Panc1 (cell line): ENCODE results near the gene TMEM117. TPM values are rescaled to one million over a fixed set of nuclear protein-coding genes. Genes with fewer than 3 reads are reported as not detected.

Experiments
- ATAC-seq: fragments of 200-7000 bp; cut with Tn5 transposase; 2 replicates; pipeline ENCODE4 v1.9.1; 2020; ENCODE audit warnings: mild to moderate bottlenecking, moderate library complexity
- BruUV-seq: library from RNA; stranded (reverse); fragments of 400-500 nt; replicated peaks from 2 replicates; lab custom pipeline; 2021; lab: Mats Ljungman, UMichigan
- CTCF ChIA-PET: fragments of 300-600 bp; sonication (Branson Sonifier 250); formaldehyde crosslinking; loops from one replicate; lab custom pipeline; 2022; ENCODE audit warnings: antibody characterized with exemption; lab: Charles Lee
- POLR2A ChIA-PET: fragments of 300-600 bp; sonication (Branson Sonifier 250); formaldehyde crosslinking; loops from one replicate; lab custom pipeline; 2022; ENCODE audit warnings: antibody characterized with exemption; lab: Charles Lee
- DNase-seq: peaks from one replicate; pipeline ENCODE4 v3.0.0-alpha.2; 2010; ENCODE audit warnings: low read depth, low spot score
- H3K27ac ChIP-seq: 2 replicates; pipeline ENCODE4 v1.5.1; 2011; ENCODE audit warnings: mild to moderate bottlenecking, low read length, inconsistent platforms
- H3K27me3 ChIP-seq: fragments of 200-500 bp; sonication (Bioruptor generic); 2 replicates; pipeline ENCODE4 v1.6.0; 2014; ENCODE audit warnings: low read length, inconsistent platforms; ENCODE audit not compliant: control insufficient read depth, insufficient read depth
- H3K36me3 ChIP-seq: fragments of 200-500 bp; sonication (Bioruptor generic); 2 replicates; pipeline ENCODE4 v1.5.1; 2014; ENCODE audit warnings: inconsistent platforms, mild to moderate bottlenecking, low read length, moderate library complexity; ENCODE audit not compliant: control insufficient read depth, insufficient read depth
- H3K4me1 ChIP-seq: 2 replicates; pipeline ENCODE4 v1.5.1; 2011; ENCODE audit warnings: inconsistent platforms, mild to moderate bottlenecking, low read length, moderate library complexity; ENCODE audit not compliant: control insufficient read depth, insufficient read depth
- H3K4me3 ChIP-seq, 2 experiments: 2 replicates each; pipeline ENCODE4 v1.5.1; 2011 to 2012; ENCODE audit warnings: low read depth in 2 of 2, low read length in 2 of 2, mild to moderate bottlenecking in 2 of 2, inconsistent platforms in 1 of 2, moderate library complexity in 1 of 2
- H3K9me3 ChIP-seq: fragments of 200-500 bp; sonication (Bioruptor generic); 2 replicates; pipeline ENCODE4 v1.5.1; 2014; ENCODE audit warnings: low read depth, mild to moderate bottlenecking, inconsistent platforms, low read length, moderate library complexity; ENCODE audit not compliant: control insufficient read depth, insufficient read depth
- CTCF ChIP-seq: fragments of 450-650 bp; IDR thresholded peaks from 2 replicates; pipeline ENCODE4 v1.5.1; 2017; ENCODE audit warnings: mild to moderate bottlenecking
- POLR2AphosphoS5 ChIP-seq: IDR thresholded peaks from 2 replicates; pipeline ENCODE4 v1.6.1; 2012; ENCODE audit warnings: mild to moderate bottlenecking, low read depth, low read length, moderate library complexity
- SIN3A ChIP-seq: IDR thresholded peaks from 2 replicates; pipeline ENCODE4 v1.6.1; 2012; ENCODE audit warnings: low read depth, mild to moderate bottlenecking, low read length, moderate library complexity, borderline replicate concordance; ENCODE audit not compliant: insufficient read depth
- TCF7L2 ChIP-seq: IDR thresholded peaks from 2 replicates; pipeline ENCODE4 v1.6.1; 2011; ENCODE audit warnings: mild to moderate bottlenecking, low read depth, low read length, inconsistent platforms
- in situ Hi-C: cut with HindIII; loops from 2 replicates; pipeline ENCODE4 v1.10.0; 2016; ENCODE audit warnings: low sequenced_read_pairs, low pct_unique_long_range_greater_than_20kb
- intact Hi-C: fragments of 100-400 bp; cut with micrococcal nuclease; formaldehyde crosslinking; loops from one replicate; pipeline ENCODE4 v1.10.0; 2022; ENCODE audit not compliant: unreplicated experiment
- total RNA-seq: library from RNA; stranded (reverse); gene quantifications from one replicate; pipeline ENCODE4 v1.2.1, GENCODE V29; 2021; ENCODE audit not compliant: unreplicated experiment
- TF ChIP-seq, protein P1 (sequence below), 2 experiments: IDR thresholded peaks; 2 replicates each; pipeline ENCODE4 v1.6.1; 2011 to 2012; ENCODE audit warnings: low read depth in 2 of 2, control low read depth in 1 of 2, low read length in 1 of 2, mild to moderate bottlenecking in 1 of 2, moderate library complexity in 1 of 2; ENCODE audit not compliant: insufficient read depth in 1 of 2

Gene TMEM117
- total RNA-seq, 1 experiment from 2014 or later, result 5.5 TPM

DNA sequence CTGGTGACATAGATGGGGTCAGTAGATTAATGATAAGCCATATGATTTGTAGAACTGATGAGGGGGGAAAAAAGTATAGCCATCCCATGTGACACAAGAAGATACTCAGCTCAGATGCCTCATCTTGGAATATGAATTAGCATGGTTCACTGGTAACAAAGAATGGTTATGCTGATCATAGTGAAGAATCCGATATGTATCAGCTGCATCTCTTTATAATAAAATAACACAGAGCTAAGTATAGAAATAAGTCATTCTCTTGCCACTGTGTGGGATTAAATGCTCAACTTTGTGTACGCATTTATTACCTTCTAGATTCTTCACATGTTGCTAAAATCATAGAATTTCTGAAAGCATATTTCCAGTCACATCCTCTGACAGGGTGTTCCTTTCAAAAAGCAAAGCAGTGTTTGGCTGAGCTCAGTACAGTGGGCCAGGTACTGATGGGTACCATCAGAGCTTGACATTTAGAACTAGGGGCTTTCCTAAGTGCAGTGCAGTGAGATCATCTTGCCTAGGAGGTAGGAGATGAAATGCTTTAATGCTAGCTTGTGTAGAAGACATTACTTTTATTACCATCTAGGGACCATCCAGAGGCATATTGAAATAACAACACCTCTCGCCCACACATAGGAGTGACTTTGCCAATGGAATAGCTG is 256.2 kb downstream of the TMEM117 start:
- DNase-seq (no peak), ATAC-seq (no peak)
- Histone ChIP-seq H3K4me3 (no peak overlapping the region), H3K36me3 (no peaks in the 10 kb centered on the region), H3K9me3 (0 out of 2 replicates have a peak, but pooled peaks cover 2% of the 10 kb centered on the region), H3K27ac (no peak overlapping the region), H3K27me3 (no peaks in the 10 kb centered on the region), H3K4me1 (no peaks in the 10 kb centered on the region)
- ChIA-PET POLR2A (no interaction called here), CTCF (no interaction called here)
- intact Hi-C loops, result no loop called here
- in situ Hi-C loops, result no loop called here
- BruUV-seq, result no TSS peak
- TF ChIP-seq, protein P1, sequence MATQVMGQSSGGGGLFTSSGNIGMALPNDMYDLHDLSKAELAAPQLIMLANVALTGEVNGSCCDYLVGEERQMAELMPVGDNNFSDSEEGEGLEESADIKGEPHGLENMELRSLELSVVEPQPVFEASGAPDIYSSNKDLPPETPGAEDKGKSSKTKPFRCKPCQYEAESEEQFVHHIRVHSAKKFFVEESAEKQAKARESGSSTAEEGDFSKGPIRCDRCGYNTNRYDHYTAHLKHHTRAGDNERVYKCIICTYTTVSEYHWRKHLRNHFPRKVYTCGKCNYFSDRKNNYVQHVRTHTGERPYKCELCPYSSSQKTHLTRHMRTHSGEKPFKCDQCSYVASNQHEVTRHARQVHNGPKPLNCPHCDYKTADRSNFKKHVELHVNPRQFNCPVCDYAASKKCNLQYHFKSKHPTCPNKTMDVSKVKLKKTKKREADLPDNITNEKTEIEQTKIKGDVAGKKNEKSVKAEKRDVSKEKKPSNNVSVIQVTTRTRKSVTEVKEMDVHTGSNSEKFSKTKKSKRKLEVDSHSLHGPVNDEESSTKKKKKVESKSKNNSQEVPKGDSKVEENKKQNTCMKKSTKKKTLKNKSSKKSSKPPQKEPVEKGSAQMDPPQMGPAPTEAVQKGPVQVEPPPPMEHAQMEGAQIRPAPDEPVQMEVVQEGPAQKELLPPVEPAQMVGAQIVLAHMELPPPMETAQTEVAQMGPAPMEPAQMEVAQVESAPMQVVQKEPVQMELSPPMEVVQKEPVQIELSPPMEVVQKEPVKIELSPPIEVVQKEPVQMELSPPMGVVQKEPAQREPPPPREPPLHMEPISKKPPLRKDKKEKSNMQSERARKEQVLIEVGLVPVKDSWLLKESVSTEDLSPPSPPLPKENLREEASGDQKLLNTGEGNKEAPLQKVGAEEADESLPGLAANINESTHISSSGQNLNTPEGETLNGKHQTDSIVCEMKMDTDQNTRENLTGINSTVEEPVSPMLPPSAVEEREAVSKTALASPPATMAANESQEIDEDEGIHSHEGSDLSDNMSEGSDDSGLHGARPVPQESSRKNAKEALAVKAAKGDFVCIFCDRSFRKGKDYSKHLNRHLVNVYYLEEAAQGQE (IDR thresholded peaks at IDR 0.05; ENCODE audit: insufficient read depth in 1 of 2, low read depth in 2 of 2, low read length in 1 of 2), result no peak

- ATAC-seq (no peak), DNase-seq (no peak)
- H3K36me3 ChIP-seq, result no peaks in the 10 kb centered on the region
- H3K9me3 ChIP-seq, result no peaks in the 10 kb centered on the region
- no peak overlapping the region for H3K27ac ChIP-seq
- H3K27me3 ChIP-seq, result no peaks in the 10 kb centered on the region
- POLR2A ChIA-PET, result no interaction called here
- in situ Hi-C loops, result no loop called here
- CTCF ChIA-PET, result no interaction called here
- BruUV-seq, result no TSS peak
- H3K4me1 ChIP-seq, result no peaks in the 10 kb centered on the region
- intact Hi-C loops, result no loop called here
- no peak for TF ChIP-seq TCF7L2
- TF ChIP-seq POLR2AphosphoS5, result no peak
- TF ChIP-seq CTCF, result no peak
- no peak for TF ChIP-seq SIN3A
- TF ChIP-seq, protein P1 (IDR thresholded peaks at IDR 0.05; ENCODE audit: insufficient read depth in 1 of 2, low read depth in 2 of 2, low read length in 1 of 2), result no peak
- no peak overlapping the region for H3K4me3 ChIP-seq
These were observed 262.9 kb downstream of the TMEM117 start for GRCh38 chr12:44098786-44099185.
